Measurements from ENCODE around the gene ANKS1B.

GRCh38 chr12:98883231-98883630 is 1101.5 kb downstream of the ANKS1B start:
- TF ChIP-seq CTCF (IDR thresholded peaks at IDR 0.05) (no peak), EP300 (IDR thresholded peaks at IDR 0.05) (no peak), POLR2A (IDR thresholded peaks at IDR 0.05) (no peak)
